ENCODE data around the gene TEKT3.

The TEKT3 gene

DNA sequence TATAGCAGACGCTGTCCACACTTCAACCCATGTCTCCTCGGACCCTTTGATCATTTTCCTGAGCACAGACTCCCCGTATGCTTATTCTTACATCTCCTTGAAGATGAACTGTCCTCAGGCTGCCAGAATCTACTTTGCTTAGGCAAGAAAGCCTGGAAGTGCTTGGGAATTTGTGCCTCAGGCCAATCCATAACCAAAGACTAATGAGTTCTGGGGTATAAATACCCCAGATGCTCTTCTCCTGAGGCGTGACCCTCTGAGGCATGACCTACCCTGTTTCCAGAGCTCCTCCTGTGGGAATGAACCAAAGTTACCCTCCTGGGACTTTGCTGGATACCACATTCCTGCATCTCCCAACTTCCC lies 10.1 kb upstream of the TEKT3 start:
- no peak overlapping the region for H3K4me3 ChIP-seq (ENCODE audit: low read depth, low read length)
- TF ChIP-seq, protein P1, sequence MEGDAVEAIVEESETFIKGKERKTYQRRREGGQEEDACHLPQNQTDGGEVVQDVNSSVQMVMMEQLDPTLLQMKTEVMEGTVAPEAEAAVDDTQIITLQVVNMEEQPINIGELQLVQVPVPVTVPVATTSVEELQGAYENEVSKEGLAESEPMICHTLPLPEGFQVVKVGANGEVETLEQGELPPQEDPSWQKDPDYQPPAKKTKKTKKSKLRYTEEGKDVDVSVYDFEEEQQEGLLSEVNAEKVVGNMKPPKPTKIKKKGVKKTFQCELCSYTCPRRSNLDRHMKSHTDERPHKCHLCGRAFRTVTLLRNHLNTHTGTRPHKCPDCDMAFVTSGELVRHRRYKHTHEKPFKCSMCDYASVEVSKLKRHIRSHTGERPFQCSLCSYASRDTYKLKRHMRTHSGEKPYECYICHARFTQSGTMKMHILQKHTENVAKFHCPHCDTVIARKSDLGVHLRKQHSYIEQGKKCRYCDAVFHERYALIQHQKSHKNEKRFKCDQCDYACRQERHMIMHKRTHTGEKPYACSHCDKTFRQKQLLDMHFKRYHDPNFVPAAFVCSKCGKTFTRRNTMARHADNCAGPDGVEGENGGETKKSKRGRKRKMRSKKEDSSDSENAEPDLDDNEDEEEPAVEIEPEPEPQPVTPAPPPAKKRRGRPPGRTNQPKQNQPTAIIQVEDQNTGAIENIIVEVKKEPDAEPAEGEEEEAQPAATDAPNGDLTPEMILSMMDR (IDR thresholded peaks at IDR 0.05; ENCODE audit: borderline replicate concordance, insufficient read depth, low read depth, low read length): no peak

DNA sequence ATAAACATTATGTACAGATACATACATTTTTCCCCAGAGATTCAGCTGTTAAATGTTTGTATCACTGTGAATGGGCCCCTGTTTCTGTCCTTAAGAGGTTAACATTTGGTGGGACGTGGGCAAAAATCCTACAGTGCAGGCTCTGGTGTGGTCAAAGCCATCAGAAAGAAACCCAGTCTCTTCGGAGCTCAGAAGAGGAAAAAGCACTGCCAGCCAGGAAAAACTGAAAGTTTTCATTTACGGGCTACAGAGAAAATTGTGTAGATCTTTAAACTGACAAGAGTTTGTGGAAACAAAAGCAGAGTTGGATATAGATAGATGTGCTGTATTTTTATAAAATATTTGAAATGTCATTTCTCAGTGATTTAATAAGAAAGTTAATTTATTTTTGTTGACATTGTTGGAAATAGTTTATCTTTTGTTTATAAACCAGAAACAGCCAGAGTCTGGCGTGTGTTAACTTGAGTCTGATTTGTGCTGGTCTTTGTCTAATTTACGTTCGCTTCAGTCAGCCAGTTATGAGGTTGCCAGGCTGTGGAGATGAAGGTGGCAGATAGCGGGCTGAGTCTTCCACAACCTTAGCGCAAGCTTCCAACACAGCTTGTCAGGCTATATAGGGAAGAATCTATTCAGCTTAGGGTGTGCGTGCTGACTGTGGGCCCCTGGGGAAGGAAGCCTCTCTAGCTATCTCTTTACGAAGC lies 9.5 kb upstream of the TEKT3 start:
- TF ChIP-seq, protein P1 (IDR thresholded peaks at IDR 0.05; ENCODE audit: borderline replicate concordance, insufficient read depth, low read depth, low read length): no peak
- no peak overlapping the region for H3K4me3 ChIP-seq (ENCODE audit: low read depth, low read length)

DNA sequence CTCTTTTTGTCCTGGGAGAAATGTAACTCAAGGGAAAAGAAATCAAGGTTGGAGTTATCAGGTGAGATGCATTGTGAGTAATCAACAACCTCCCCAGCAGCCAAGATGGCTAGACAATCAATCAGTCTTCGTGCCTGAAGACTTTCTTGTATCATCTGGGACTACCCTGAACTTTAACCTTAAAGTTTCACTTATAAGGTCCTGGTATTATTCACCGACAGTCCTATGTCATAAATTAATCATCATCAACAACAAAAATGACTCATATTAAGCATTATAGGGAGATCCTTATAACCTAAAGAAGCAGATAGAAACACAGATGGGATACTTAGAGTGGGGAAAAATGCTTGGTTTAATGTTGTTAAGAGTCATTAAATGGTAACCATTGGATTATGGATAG lies 7.7 kb upstream of the TEKT3 start:
- TF ChIP-seq, protein P1 (IDR thresholded peaks at IDR 0.05; ENCODE audit: borderline replicate concordance, insufficient read depth, low read depth, low read length): no peak
- H3K4me3 ChIP-seq (ENCODE audit: low read depth, low read length): no peak overlapping the region

DNA sequence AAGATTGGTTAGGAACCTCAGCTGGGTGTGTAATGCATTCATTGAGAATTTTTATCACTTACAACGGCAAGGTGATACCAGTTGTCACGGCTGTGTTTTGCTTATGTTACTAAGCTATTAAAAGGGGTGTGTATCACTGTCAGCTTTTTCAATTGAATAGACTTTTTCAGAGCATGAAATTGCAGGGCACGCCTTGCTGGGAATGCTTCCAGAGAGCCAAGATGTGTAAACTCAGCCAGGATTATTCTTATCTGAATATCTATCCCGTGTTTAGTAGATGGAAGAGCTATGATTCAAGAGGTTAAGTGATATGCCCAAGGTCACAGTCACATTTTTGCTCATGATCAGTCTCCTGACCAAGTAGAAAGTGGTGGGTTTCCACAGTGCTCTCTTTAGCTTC lies 6.6 kb upstream of the TEKT3 start:
- no peak overlapping the region for H3K4me3 ChIP-seq (ENCODE audit: low read depth, low read length)
- TF ChIP-seq, protein P1 (IDR thresholded peaks at IDR 0.05; ENCODE audit: borderline replicate concordance, insufficient read depth, low read depth, low read length): no peak

DNA sequence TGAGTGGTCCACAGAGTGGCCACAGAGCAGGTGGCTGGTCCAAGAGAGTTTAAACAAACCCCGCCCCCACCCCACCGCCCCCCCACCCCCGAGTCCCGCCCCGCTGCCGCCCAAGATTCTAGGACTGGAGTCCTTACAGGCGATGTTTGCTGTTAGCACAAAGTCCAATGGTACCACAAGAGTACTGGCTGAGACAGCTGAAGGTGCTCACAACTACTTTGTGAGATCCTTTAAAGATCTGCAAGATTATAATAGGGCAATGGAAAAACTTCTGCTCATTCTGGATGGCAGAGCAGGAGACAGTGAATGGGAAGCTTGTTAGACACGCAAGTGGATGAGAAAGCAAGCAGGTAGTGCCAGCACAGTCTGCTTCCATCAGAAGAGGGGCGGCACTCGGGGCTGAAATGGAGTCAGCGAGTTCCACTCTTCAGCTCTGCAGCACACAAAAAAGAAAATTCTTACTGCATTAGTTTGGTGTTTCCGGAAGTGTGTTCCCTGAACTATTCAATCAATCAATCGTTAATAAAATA lies 4.7 kb upstream of the TEKT3 start:
- TF ChIP-seq, protein P1 (IDR thresholded peaks at IDR 0.05; ENCODE audit: borderline replicate concordance, insufficient read depth, low read depth, low read length): no peak
- H3K4me3 ChIP-seq (ENCODE audit: low read depth, low read length): no peak overlapping the region

DNA sequence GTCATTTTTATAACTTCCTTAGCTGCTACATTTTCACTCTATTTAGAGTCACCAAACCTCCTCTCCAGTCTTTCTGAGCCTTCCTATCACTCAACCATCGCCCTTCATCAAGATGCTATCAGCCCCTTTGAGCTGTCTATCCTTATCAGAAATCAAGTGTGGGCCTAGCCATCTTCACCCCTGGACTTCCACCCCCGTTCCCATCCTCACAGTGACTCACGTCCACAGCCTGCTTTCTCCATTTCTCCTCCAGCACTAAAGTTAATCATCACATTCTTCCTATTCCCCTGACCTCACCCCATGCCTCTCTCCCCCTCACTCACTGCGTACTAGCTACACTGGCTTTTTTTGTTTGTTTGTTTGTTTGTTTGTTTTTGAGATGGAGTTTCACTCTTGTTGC lies 2.4 kb upstream of the TEKT3 start:
- TF ChIP-seq, protein P1 (IDR thresholded peaks at IDR 0.05; ENCODE audit: borderline replicate concordance, insufficient read depth, low read depth, low read length): no peak
- no peak overlapping the region for H3K4me3 ChIP-seq (ENCODE audit: low read depth, low read length)

DNA sequence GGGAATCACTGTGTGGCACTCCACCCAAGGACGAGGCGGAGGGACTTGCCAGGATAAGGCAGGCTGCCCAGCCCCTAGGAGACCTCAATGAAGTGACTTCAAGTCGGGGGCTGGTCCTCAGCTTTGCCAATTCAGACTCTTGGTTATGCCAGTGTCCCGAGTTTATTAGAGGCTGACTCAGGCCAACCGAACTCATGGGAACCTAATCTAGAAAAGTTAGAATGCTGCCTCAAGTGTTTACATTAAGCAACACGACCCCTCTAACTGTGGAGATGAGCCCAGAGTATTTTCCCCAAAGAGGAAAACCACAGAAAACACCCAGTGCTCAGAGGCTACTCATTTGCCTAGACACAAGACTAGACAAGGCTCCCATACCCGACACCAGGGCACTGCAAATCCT lies 1.1 kb upstream of the TEKT3 start:
- no peak overlapping the region for H3K4me3 ChIP-seq (ENCODE audit: low read depth, low read length)
- TF ChIP-seq, protein P1 (IDR thresholded peaks at IDR 0.05; ENCODE audit: borderline replicate concordance, insufficient read depth, low read depth, low read length): no peak
